NCI-H748 (cell line): ENCODE results near the gene CARD9.

ENCODE experiments used
- DNase-seq: peaks from one replicate; lab custom pipeline; 2025; ENCODE audit not compliant: unreplicated experiment; lab: John Stamatoyannopoulos, UW

The CARD9 gene

DNA sequence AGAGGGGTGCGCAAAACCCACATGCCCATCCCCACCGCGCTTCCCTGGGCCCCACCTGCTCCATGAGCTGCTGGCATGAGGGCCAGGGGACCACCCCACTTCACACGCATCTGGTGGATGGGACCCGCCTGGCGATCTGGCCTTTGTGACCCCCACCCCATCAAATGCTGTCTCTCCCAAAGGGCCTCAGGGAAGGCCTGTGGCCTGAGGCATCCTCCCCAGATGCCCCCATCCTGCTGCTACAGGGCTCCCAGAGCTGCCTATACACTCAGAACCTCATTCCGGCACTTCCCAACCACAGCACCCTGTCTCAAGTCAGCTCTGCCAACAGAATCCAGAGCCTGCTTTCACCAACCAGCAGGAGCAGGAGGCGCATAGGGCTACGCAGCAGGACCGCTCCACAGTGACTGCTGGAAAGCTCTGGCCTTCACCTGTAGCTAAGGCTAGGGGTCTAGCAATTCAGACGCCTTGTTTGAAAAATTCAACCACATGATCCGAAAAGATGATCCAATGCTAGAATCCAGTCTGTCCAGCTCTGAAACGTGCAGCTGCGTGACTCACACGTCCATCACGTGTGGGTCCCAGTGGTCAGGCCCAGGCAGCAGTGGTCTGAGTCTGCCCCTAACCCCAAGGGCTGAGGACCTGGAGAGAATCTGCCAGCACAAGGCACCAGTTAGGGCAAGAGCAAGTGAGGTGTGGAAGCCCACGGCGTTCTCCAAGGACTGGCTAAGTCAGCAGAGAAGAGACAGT, 27.9 kb upstream of the CARD9 start:
- no peak for DNase-seq

DNA sequence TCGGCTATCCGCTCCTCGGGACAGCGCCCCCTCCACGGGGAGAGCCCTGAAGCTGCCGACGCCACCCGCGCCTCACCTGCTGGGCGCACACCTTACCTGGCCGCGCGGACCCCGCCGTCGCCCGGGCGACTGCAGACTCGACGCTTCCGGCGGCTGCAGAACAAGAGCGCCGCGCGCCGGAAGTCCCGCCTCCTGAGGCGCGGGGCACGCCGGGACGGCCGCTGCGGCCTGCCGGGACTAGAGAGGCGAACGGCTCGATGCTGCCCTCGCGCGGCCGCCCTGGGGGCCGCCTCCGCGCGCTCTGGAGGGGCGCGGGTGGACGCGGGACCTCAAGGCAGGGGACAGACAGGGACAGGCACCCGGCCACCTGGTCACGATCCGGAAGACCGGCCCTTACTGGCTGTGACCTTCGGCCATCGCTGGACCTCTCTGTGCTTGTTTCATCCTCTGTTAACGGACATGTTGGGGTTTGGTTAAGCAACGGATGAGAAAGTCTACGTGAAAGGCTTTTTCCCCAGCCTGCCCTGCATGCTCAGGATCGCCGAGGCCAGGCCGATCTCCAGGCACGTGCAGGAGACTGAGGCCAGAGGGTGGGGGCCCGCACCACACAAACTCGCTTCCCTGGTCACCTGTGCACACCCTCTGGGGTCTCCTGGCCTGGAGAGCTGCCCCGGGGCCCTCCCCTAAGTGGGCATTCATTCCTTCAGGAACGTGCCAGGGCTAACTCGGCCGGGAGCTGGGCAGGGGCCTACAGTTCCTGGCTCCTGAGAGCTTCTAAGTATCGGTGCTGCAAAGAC, 26.8 kb upstream of the CARD9 start, which contains the start of gene SNAPC4:
SNAPC4 (minus strand) TSS at position 133 of the 797 bp plus-strand sequence. CDS start 1,742 bp downstream, outside the sequence.
- DNase-seq = peak; percentile 94

DNA sequence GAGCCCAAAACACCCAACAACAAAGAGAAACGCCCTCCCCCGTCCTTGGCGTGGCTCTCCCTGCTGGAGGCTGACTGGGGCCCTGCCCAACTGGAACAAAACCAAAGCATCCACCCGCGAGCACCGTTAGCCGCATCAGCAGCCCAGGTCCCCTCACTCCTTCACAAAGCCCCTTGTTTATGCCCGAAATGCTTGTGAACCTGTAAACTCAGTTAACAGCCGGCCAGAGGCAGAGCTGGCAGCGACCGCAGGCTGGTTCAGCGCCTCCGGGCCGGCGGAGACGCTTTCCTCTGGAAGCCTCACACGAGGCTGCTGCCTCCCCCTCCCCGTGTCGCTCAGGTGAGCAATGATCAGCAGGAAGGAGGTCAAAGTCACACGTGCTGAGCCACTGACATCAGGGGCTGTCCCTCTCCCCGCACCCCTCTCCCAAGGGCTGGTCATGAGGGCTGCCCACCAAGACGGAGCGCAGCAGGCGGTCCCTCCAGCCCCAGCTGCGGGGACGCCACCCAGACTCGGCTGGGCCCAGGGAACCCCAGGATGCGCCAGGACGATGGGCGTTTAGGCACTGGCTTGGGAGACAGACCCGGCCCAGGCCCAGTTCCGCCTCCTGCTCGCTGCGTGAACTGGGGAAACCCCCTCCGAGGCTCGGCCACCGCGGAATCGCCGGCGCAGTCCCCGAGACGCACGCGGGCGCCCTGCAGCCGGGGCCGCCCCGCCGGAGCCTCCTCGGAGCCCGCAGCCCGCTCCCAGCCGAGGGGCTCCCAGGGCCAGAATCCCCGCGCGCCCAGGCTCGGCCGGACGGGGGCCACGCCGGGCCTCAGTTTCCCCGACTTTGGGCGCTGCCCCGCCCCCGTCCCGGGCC, 25.9 kb upstream of the CARD9 start:
- peak; percentile 31 for DNase-seq

DNA sequence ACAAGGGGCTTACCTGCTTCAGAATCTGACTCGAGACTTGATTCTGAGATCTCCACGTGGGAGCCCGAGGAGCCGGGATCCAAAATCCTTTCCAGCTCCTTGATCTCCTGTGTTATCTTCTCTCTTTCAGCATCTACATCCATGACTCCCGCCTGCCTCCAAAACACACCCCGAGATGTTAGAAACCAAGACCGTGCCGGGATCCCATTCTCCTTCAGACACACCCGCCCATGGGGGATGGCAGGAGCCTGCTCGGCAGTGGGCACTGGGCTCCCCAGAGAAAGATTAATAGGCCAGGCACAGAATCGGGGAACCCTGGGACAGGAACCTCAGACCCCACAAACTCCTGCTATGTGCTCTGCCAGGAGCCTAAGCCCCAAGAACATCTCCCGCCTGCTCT, 24.8 kb upstream of the CARD9 start:
- DNase-seq = no peak

DNA sequence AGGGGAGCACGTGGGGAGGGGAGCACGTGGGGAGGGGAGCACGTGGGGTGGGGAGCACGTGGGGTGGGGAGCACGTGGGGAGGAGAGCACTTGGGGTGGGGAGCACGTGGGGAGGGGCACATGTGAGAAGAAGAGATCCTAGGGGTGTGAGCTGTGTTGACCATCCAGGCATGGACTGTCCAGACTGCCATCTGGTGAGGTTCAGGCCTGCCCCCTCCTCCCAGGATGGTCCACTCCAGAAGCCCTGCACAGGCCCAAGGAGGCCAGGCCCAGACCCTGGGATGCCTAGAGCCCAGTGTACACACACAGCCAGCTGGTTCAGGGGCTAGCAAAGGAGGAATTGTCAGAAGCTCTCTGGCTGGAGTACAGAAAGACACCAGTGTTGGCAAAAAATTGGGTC, 24.2 kb upstream of the CARD9 start:
- DNase-seq = no peak

GRCh38 chr9:136396219-136396515, 22.7 kb upstream of the CARD9 start:
- no peak for DNase-seq

GRCh38 chr9:136395345-136396218, 22.1 kb upstream of the CARD9 start:
- DNase-seq = no peak

DNA sequence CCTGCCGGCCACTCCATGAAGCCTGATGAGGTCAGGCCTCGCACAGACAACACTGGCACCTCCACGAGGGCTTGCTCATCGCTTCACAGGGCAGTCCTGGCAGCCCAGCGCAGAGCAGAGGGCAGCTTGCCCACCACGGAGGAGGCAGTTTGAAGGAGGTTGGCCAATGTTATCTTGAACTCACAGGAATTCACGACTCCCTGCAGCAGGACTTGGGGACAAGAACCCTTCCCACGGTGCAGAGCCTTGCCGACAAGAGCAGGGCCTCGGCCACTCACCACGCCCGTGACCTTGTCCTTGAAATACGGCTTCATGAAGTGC, 21.5 kb upstream of the CARD9 start:
- no peak for DNase-seq

- no peak for DNase-seq
Observed at GRCh38 chr9:136394312-136395019, 21.0 kb upstream of the CARD9 start.

DNA sequence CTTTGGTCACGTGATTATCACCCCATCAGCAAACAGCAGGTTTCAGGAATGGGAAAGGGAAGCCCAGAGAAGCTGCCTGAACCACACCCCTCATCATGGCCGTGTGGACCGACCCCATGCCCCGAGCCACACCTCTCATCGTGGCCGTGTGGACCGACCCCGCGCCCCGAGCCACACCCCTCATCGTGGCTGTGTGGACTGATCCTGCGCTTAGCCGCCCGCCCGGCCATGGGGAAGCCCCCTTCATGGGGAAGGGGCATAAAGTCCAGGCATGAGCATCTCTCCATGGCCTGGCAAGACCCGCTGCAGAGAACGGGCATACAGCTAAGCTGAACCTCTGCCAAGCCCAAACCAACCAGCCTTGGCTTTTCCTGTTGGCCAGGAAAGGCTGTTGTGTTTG, 20.1 kb upstream of the CARD9 start:
- no peak for DNase-seq

DNA sequence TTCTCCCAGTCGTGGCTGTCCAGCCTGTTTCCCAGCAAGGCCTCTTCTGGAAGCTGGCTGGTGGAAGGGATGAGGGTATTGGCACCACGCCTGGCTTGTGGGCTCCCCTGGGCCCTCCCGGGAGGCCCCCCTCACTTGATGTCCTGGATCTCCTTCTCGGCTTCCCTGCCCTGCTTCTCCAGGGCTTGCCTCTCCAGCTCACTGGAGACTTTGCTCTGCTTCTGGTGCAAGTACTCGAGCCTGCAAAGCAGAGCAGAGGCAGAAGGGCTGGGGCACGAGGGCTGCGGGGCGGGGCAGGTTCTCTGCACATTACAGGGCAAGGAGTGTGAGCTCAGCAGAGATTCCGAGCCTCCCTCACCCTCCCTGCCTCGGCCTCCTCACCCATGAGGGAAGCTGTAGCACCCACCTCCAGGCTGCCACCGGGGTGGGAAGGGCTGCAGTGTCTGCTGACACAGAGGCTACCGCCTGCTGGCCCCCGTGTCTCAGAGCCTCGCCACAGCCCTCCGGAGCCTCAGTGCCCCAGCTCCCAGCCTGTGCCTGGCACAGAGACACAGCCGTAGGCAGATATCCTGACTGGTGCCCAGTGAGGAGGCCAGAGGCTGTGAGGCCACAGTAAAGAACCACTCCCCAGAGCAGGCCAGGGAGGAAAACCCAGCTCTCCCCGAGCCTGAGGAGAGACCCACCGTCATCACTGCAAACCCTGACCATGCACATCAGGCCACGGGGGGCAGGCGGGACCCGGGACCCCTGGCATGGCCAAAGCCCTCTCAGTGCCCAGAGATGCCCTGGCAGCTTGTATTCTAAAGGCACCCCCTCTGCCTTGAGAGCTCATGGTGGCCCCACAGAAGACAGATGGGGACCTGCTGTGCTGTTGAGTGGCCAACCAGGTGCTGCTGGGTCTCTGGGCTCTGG, 19.3 kb upstream of the CARD9 start:
- no peak for DNase-seq

GRCh38 chr9:136391737-136392537, 18.5 kb upstream of the CARD9 start:
- DNase-seq = no peak

DNA sequence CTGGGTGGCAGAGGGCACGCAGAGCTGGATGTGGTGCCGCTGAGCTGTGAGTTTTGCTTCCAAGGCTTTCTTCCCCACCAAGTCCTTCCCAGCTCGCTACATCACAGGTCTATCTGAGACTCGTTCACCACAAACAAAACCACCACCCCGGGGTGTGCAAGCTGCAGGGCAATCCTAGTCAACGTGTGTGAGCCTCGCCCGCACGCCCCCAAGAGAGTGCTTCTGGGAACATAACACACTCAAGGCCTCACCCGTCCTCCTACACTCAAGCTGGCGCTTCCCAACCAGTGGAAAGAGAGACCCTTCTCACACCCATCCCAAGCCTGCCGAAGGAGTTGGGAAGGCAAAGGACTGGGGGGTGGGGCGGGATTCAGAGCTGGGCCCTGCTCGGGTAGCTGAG, 15.9 kb upstream of the CARD9 start:
- no peak for DNase-seq

GRCh38 chr9:136387217-136387616, 13.7 kb upstream of the CARD9 start:
- DNase-seq = no peak

DNA sequence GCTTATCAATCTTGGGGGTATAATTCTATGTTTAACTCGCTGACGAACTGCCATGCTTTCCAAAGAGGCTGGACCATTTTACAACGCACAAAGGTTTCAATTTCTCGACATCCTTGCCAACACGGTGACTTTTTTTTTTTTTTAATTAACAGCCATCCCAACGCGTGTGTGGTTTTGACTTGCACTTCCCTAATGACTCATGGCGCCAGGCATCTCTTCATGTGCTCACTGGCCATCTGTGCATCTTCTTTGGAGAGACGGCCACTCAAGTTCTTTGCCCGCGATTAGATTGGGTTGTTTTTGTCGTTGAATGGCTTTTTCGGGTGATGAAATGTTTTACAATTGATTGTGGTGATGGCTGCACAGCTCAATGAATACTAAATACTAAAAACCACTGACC, 12.5 kb upstream of the CARD9 start:
- DNase-seq = no peak

GRCh38 chr9:136385015-136385414, 11.5 kb upstream of the CARD9 start:
- DNase-seq = no peak

DNA sequence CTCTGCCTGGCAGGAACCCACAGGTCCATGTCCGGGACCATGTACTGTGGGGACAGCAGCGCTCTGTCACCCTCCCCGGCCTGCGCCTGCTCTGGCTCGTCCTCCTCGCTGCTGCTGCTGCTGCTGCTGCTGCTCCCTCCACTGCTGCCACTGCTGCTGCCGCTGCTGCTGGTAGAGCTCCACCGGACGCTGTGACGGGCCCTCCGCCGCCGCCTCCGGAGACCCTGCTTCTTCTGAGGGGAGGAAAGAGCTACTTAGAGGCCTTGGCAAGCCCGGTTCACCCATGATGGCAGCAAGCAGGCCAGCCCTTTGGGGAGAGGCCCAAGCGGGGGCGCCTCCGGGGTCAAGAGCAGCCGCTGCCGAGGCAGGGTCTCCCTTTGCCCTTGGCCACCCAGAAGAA, 10.0 kb upstream of the CARD9 start:
- no peak for DNase-seq

- DNase-seq = no peak
Observed at GRCh38 chr9:136381966-136382513, 8.6 kb upstream of the CARD9 start.
